ENCODE results near the gene MUC6. TPM values are rescaled to one million over a fixed set of nuclear protein-coding genes. Genes with fewer than 3 reads are reported as not detected.

Gene MUC6
- total and polyA plus RNA-seq, 10 of the 15 experiments (the other 5 are each of a cell fraction or from before 2014, with no cell fraction given) = 0.03 TPM; not detected in 8

DNA sequence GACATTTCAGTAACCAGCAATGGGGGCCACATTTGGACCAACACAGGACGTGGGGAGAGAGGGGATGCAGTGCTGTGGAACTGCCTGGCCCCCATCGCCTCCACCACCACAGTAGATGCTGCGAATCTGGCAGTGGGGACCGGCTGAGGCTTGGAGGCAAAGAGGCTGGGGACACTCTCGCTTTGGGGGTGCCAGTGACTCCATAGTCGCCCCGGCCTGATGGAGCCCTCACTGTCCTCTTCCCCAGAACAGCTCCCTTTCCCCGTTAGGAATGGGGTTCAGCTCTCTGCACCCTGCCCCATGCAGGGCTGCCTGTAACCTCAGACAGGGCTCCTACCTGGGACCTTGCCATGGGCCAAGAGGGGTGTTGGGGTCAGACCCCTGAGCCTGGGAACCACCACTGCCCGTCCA lies 36.3 kb upstream of the MUC6 start:
- in situ Hi-C loops (cut with MboI) = no loop called here

More for the DNA sequence above, 36.3 kb upstream of the MUC6 start:
- H4K20me1 ChIP-seq (ENCODE audit: control insufficient read depth, insufficient read depth) = no peaks in the 10 kb centered on the region
- no peak overlapping the region for H3K9ac ChIP-seq (ENCODE audit: control insufficient read depth, insufficient read depth, low read length)
- no peak overlapping the region for H3K4me2 ChIP-seq (ENCODE audit: control insufficient read depth, insufficient read depth)
- H3K27ac ChIP-seq (ENCODE audit: control insufficient read depth, insufficient read depth) = no peak overlapping the region
- ChIA-PET POLR2A (no interaction called here), CTCF (no interaction called here), RAD21 (ENCODE audit: unreplicated experiment) (no interaction called here), SMC1A (ENCODE audit: uncharacterized antibody, unreplicated experiment) (no interaction called here)
- H3K79me2 ChIP-seq (ENCODE audit: control insufficient read depth, insufficient read depth, low read length) = no peaks in the 10 kb centered on the region
- no peak overlapping the region for H2AFZ ChIP-seq (ENCODE audit: control insufficient read depth, low read depth, low read length)
- FAIRE-seq (no peak), ATAC-seq (no peak), DNase-seq (ENCODE audit: low read depth, low spot score) (no peak)
- BruUV-seq (replicated peaks) = no TSS peak
- no peaks in the 10 kb centered on the region for H3K4me1 ChIP-seq (ENCODE audit: control insufficient read depth, insufficient read depth, low read length)
- intact Hi-C loops (cut with micrococcal nuclease; ENCODE audit: unreplicated experiment) = no loop called here
- H3K36me3 ChIP-seq (ENCODE audit: control insufficient read depth in 2 of 2, insufficient read depth in 2 of 2, low read length in 1 of 2) = no peaks in the 10 kb centered on the region
- WGBS (ENCODE audit: insufficient coverage, insufficient replicate concordance, low lambda C conversion rate, missing lambda C conversion rate) = 24% methylated on average over 9 of the region's 9 CpGs
- no peaks in the 10 kb centered on the region; the same call in 2 of the 3 replicates for H3K9me3 ChIP-seq (replicated peaks; ENCODE audit: control insufficient read depth, insufficient read depth, low read length)
- no peak overlapping the region for H3K4me3 ChIP-seq
- TF ChIP-seq DPF2 (IDR thresholded peaks at IDR 0.05) (no peak), HDAC2 (IDR thresholded peaks at IDR 0.05) (no peak), SREBF1 (IDR thresholded peaks at IDR 0.05; ENCODE audit: low read length) (no peak), FOS (IDR thresholded peaks at IDR 0.05; ENCODE audit: borderline replicate concordance, extremely low read depth, insufficient read length) (no peak), SMARCA5 (IDR thresholded peaks at IDR 0.05) (no peak), ZNF384 (IDR thresholded peaks at IDR 0.05; ENCODE audit: borderline replicate concordance, low read depth, low read length) (no peak), SMAD5 (IDR thresholded peaks at IDR 0.05; ENCODE audit: low read depth) (no peak), ASH2L (IDR thresholded peaks at IDR 0.05; ENCODE audit: borderline replicate concordance, low read depth) (no peak), MEF2B (IDR thresholded peaks at IDR 0.05; ENCODE audit: partially characterized antibody, poor library complexity, severe bottlenecking) (no peak)
- TF ChIP-seq, protein P1, sequence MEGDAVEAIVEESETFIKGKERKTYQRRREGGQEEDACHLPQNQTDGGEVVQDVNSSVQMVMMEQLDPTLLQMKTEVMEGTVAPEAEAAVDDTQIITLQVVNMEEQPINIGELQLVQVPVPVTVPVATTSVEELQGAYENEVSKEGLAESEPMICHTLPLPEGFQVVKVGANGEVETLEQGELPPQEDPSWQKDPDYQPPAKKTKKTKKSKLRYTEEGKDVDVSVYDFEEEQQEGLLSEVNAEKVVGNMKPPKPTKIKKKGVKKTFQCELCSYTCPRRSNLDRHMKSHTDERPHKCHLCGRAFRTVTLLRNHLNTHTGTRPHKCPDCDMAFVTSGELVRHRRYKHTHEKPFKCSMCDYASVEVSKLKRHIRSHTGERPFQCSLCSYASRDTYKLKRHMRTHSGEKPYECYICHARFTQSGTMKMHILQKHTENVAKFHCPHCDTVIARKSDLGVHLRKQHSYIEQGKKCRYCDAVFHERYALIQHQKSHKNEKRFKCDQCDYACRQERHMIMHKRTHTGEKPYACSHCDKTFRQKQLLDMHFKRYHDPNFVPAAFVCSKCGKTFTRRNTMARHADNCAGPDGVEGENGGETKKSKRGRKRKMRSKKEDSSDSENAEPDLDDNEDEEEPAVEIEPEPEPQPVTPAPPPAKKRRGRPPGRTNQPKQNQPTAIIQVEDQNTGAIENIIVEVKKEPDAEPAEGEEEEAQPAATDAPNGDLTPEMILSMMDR (IDR thresholded peaks at IDR 0.05 in 2 of 3, conservative IDR thresholded peaks at IDR 0.05 in 1 of 3; ENCODE audit: control insufficient read depth in 2 of 3, extremely low read depth in 1 of 3, insufficient read depth in 1 of 3, low read depth in 3 of 3, low read length in 3 of 3) = no peak
- no peaks in the 10 kb centered on the region for H3K27me3 ChIP-seq (replicated peaks in 1 of 2; ENCODE audit: control insufficient read depth in 2 of 2, insufficient read depth in 2 of 2, low read length in 1 of 2)
